K562 treated with DMSO at 1 percent for 12 hours (cell line): ENCODE measurements around the gene PFN3. TPM values are rescaled to one million over a fixed set of nuclear protein-coding genes. Genes with fewer than 3 reads are reported as not detected.

Experiments
- total RNA-seq: library from RNA; unstranded; fragments of 300-600 nt; gene quantifications from 2 replicates; pipeline ENCODE4 v1.2.3, GENCODE V29; 2022; ENCODE audit not compliant: insufficient read depth

Gene PFN3
- not detected in 2 replicates for total RNA-seq

DNA sequence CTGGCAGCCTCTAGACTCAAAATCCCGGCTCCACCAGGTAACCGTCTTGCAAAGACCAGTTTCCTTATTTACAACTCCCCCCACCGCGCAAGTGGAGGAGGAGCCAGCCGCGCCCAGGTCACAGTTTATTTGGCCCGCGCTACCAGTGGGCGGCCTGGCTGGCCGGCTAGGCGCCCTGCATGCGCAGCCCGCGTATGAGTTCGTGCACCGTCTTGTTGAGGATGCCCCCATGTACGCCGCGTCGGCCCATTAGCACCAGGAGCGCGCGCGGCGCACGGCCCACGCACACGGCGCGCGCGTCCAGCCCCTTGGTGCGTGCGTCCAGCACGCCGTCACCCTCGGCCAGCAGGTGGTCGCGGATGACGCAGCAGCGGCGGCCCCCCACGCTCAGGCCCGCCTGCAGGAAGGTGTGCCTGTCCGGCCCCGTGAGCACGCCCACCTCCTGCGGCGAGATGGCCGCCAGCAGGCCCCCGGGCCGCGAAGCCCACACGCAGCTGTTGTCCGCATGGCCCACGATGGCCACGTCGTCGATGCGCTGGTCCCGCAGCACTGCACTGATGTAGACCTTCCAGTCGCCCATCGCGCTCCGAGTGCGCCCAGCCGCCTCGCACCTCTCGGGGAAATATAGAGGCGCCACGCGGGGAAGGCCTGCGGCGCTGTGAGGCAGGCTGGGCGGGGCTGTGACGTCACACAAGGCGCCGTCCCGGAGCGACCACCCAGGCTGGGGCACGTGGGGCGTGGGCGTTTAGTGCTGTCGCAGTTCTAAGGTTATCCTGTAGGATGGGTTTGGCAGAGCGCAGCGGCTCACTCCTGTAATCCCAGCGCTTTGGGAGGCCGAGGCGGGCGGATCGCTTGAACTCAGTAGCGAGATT, at the start of gene PFN3:
Gene PFN3, minus strand, starts transcription at position 665 of the 872 bp plus-strand sequence. Its CDS starts 85 bp downstream, at position 580.

DNA sequence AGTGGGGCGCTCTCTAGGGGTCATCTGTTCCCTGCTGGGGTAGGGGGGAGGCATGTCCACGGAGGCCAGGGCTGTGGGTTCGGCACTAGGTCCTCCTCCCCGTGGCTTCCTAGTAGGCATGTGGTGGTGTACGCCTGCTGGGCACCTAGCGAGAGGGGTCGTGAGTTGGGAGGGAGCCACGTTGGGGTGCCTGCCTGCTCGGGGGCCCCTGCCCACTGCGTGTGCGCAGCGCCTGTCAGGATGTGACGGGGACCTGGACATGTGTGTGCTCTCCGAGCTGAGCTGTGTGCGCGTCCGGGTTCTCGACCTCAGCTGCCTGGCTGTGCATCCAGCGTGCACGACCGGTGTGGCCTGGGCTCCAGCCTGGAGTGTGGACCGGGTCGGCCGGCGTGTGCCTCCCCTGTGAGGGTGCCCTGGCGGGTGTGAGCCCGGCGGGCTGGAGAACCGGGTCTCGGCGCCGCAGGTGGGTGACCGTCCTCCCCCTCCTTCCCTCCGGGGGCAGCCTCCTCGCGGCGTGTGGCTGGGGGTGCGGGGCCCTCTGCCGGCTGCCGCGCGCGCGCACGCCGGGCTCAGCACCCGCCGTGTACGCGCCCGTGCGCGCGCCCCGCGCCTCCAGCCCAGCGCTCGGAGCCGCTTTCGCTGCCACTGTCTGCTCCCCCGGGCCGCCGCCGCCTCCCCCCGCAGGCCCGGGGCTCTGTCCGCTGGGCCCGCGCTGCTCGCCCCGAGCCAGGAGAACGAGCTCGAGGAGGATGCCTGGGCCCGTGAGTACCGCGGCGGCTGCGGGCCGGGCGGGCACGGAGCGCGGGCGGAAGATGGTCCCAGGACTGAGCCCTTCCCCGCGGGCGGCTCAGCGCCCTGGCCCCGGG, 46.0 kb upstream of the PFN3 start, which contains the start of gene PRR7:
Gene PRR7, plus strand, starts transcription at position 615 of the 866 bp plus-strand sequence. CDS start 8,254 bp downstream, outside the sequence.

GRCh38 chr5:177426566-177427210, 26.2 kb upstream of the PFN3 start, which contains the start of gene GRK6:
GRK6 (plus strand) TSS chr5:177426676; CDS start chr5:177426846, 170 bp downstream.

DNA sequence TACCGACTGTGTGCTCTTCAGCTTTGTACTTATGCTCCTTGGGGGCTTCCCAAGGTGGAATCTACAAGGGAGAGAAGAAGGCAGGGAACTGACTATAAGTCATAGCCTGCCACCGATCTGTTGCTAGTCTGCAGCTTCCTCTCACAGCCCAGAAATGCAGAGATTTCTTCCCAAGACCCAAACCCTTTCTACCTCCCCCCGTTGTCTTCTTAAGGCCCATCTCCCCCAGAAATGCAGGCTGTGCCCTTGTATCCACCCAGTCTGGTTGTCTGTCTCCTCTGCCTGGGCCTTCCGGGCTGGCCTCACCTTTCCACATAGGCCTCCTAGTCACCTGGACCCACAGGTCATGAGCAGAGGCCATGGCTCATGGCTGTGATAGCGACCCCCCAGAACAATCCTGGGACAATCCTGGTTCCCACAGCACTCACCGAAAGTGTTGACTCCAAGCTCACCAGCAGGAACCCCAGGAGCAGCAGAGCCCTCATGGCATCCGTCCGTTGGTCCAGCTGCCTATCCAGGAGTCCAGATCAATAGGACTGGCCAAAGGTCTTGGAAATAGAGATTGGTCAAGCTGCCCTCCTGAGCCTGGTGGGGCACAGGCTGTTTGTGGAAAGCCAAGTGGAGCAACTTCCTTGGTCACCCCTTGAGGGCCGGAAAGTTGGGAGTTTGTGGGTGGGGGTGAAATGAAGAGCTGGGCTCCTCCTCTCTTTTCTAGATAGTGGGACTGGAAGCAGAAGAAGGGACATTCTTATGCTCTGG, 8.8 kb upstream of the PFN3 start, which contains the start of gene F12:
Gene F12, minus strand, starts transcription at position 522 of the 759 bp plus-strand sequence. Its CDS starts 37 bp downstream, at position 485.

DNA sequence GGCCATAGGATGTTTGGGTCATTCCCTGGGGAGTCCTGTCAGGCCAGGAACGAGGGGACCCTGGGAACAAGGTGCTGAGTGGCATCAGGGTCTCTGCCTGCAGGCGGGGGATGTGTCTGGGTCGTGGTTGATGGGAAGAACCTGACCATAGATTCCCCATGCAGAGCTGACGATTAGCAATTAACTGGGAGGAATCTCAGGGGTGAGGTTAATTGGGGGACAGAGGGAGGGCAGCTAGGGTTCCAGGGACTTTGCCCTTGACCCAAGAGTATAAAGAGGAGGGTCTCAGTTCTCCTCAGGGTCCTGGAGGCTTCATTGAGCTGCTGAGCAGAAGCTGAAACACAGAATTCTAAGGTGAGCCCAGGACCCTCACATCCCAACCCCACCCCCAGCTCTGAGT, 16.3 kb downstream of the PFN3 start, which contains the start of gene SLC34A1:
Gene SLC34A1, plus strand, starts transcription at position 301 of the 400 bp plus-strand sequence. CDS start 1,308 bp downstream, outside the sequence.

DNA sequence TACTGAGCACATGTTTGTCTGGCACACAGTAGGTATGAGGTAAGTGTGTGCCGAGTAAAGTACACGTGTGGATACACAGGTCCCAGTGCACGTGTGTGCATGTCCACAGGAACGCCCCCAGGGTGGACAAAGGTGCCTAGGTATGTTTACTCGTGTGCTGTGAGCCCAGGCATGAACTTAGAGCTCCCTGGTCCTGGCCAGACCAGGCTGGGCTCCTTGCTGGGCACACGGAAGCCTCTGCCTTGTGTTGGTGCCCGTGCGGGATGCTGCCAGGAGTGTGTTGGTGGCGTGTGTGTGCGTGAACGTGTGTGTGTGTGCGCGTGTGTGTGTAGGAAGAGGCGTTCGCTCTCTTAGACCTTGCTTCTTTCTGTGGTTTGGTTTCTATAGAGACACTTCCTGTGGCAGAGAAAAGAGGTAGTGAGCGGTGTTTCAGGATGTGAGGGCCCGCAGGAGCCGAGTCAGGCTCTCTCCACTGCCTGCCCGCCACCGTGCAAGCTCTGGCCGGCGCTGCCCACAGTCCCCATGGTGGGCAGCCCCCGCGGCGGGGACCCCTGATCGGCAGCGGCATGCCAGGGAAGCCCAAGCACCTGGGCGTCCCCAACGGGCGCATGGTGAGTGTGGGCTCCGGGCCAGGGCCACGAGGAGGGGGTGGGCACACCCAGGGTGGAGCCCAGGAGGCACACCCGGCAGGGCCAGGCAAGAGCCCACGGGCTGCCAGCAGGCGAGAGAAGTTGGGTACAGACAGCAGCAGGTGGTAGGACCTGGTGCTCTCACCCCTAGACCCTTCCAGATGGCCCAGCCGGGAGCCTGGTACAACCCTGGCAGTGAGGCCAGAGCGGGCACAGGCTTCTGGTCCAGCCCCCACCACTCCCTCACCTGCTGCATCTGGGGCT, 42.8 kb downstream of the PFN3 start, which contains the start of gene RGS14:
Gene RGS14, plus strand, starts transcription at position 466 of the 893 bp plus-strand sequence. Its CDS starts 101 bp downstream, at position 567.

GRCh38 chr5:177351392-177352329, 48.8 kb downstream of the PFN3 start, which contains the start of gene LMAN2:
LMAN2 (minus strand) TSS chr5:177351668; CDS start chr5:177351647, 21 bp downstream.

Other genes with a start within 250 kb of the PFN3 start
- 57.4 and 61.3 TPM in 2 replicates for gene RAB24, start 96.9 kb downstream of the PFN3 start, total RNA-seq
- gene PRELID1, start 96.9 kb downstream of the PFN3 start, total RNA-seq: 197 and 278 TPM in 2 replicates
- gene MXD3, start 88.8 kb downstream of the PFN3 start, total RNA-seq: 35.5 and 38.9 TPM in 2 replicates
- gene LMAN2, start 49.0 kb downstream of the PFN3 start, total RNA-seq: 338 and 355 TPM in 2 replicates
- 64.6 and 74.6 TPM in 2 replicates for gene RGS14, start 42.7 kb downstream of the PFN3 start, total RNA-seq
- not detected in 2 replicates for gene SLC34A1, start 16.2 kb downstream of the PFN3 start, total RNA-seq
- 8.4 and 19.7 TPM in 2 replicates for gene F12, start 8.9 kb upstream of the PFN3 start, total RNA-seq
- 60.6 and 81.9 TPM in 2 replicates for gene GRK6, start 26.0 kb upstream of the PFN3 start, total RNA-seq
- 4.1 and 8.5 TPM in 2 replicates for gene PRR7, start 46.2 kb upstream of the PFN3 start, total RNA-seq
- 24.1 and 40.0 TPM in 2 replicates for gene DBN1, start 73.0 kb upstream of the PFN3 start, total RNA-seq
- gene PDLIM7, start 96.9 kb upstream of the PFN3 start, total RNA-seq: 107 and 141 TPM in 2 replicates
- 8.1 and 29.1 TPM in 2 replicates for gene DOK3, start 109.2 kb upstream of the PFN3 start, total RNA-seq
- gene DDX41, start 116.3 kb upstream of the PFN3 start, total RNA-seq: 100 and 113 TPM in 2 replicates
- gene FAM193B, start 153.9 kb upstream of the PFN3 start, total RNA-seq: 23.8 and 52.9 TPM in 2 replicates
- gene TMED9, start 191.5 kb upstream of the PFN3 start, total RNA-seq: 338 and 344 TPM in 2 replicates
- gene B4GALT7, start 199.5 kb upstream of the PFN3 start, total RNA-seq: 22.9 and 23.1 TPM in 2 replicates